PC-9 (cell line): Measurements from ENCODE around the gene MBD3. TPM values are rescaled to one million over a fixed set of nuclear protein-coding genes. Genes with fewer than 3 reads are reported as not detected.

ENCODE experiments used
- BruUV-seq: library from RNA; stranded (reverse); fragments of 400-500 nt; replicated peaks from 2 replicates; lab custom pipeline; 2021; lab: Mats Ljungman, UMichigan
- CTCF ChIA-PET: fragments of 300-600 bp; sonication (Branson Sonifier 250); formaldehyde crosslinking; loops from one replicate; lab custom pipeline; 2022; ENCODE audit warnings: antibody characterized with exemption; lab: Charles Lee
- POLR2A ChIA-PET: fragments of 300-600 bp; sonication (Branson Sonifier 250); formaldehyde crosslinking; loops from one replicate; lab custom pipeline; 2022; ENCODE audit warnings: antibody characterized with exemption; ENCODE audit not compliant: unreplicated experiment; lab: Charles Lee
- DNase-seq, 2 experiments: peaks; one replicate each; pipeline versions ENCODE4 v3.0.0 to v3.0.0-alpha.2; 2015 to 2022; ENCODE audit warnings: mixed read lengths in 1 of 2
- H2AFZ ChIP-seq: fragments of 200-600 bp; sonication (generic); 2 replicates; pipeline ENCODE4 v1.8.1; 2017; ENCODE audit warnings: antibody characterized with exemption
- H3F3A ChIP-seq: fragments of 200-600 bp; sonication (generic); 2 replicates; pipeline ENCODE4 v1.8.1; 2017; ENCODE audit warnings: antibody characterized with exemption, mild to moderate bottlenecking, low read depth; ENCODE audit not compliant: insufficient read depth
- H3K27ac ChIP-seq: fragments of 200-600 bp; sonication (generic); 2 replicates; pipeline ENCODE4 v1.6.1; 2016; ENCODE audit warnings: mixed run types
- H3K27me3 ChIP-seq: fragments of 200-600 bp; sonication (generic); 2 replicates; pipeline ENCODE4 v1.6.1; 2016; ENCODE audit warnings: low read depth, mixed run types; ENCODE audit not compliant: insufficient read depth
- H3K36me3 ChIP-seq: fragments of 200-600 bp; sonication (generic); 2 replicates; pipeline ENCODE4 v1.6.1; 2016; ENCODE audit warnings: low read depth, mixed run types
- H3K4me1 ChIP-seq: fragments of 200-600 bp; sonication (generic); replicated peaks from 2 replicates; pipeline ENCODE4 v1.6.1; 2016; ENCODE audit warnings: mixed run types; ENCODE audit not compliant: insufficient read depth
- H3K4me2 ChIP-seq: fragments of 200-600 bp; sonication (generic); 2 replicates; pipeline ENCODE4 v1.6.1; 2017; ENCODE audit warnings: mixed run types
- H3K4me3 ChIP-seq: fragments of 200-600 bp; sonication (generic); 2 replicates; pipeline ENCODE4 v1.6.1; 2016; ENCODE audit warnings: mixed run types
- H3K79me2 ChIP-seq: fragments of 200-600 bp; sonication (generic); 2 replicates; pipeline ENCODE4 v1.6.1; 2017; ENCODE audit warnings: low read depth, mixed run types
- H3K9me2 ChIP-seq: fragments of 200-600 bp; sonication (generic); 2 replicates; pipeline ENCODE4 v1.8.1; 2017; ENCODE audit warnings: mild to moderate bottlenecking; ENCODE audit not compliant: insufficient read depth
- H3K9me3 ChIP-seq: fragments of 200-600 bp; sonication (generic); 2 replicates; pipeline ENCODE4 v1.8.1; 2016; ENCODE audit warnings: low read depth; ENCODE audit not compliant: insufficient read depth
- H4K20me1 ChIP-seq: fragments of 200-600 bp; sonication (generic); 2 replicates; pipeline ENCODE4 v1.8.1; 2017; ENCODE audit not compliant: insufficient read depth
- EZH2 ChIP-seq: fragments of 200-600 bp; sonication (generic); IDR thresholded peaks from 2 replicates; pipeline ENCODE4 v1.8.0; 2017; ENCODE audit warnings: antibody characterized with exemption, low read depth
- intact Hi-C: fragments of 100-400 bp; cut with micrococcal nuclease; formaldehyde crosslinking; loops from one replicate; pipeline ENCODE4 v1.10.0; 2022; ENCODE audit not compliant: unreplicated experiment
- total RNA-seq: library from RNA; stranded (reverse); gene quantifications from 2 replicates; pipeline ENCODE4 v1.2.3, GENCODE V29; 2021
- TF ChIP-seq, protein P1 (sequence below): fragments of 200-600 bp; sonication (generic); conservative IDR thresholded peaks from 2 replicates; pipeline ENCODE4 v1.6.1; 2017; ENCODE audit warnings: mixed run types, antibody characterized with exemption, mild to moderate bottlenecking, moderate library complexity

Gene MBD3
- total RNA-seq, 1 experiment from 2014 or later, result 129 TPM

DNA sequence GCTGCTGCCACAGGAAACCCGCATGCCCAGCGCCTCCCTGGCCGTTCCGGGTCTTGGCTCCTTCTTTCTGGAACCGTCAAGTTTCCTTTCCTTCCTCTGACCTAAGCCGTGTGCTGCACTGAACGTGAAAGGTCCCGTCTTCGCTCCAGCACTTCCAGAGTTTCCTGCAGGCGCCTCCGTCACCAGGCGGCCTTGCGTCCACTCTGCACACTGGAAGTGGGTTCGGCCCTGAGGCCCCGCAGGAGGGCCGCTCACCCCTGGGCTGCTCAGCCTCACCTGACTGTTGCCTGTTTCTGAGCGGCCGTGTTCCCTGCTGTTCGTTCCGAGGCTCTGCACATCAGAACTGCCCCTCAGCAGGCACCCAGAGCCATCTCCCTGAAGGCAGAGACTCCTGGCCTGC, 12.3 kb downstream of the MBD3 start:
- Histone ChIP-seq H3K36me3 (no peaks in the 10 kb centered on the region), H3F3A (no peaks in the 10 kb centered on the region), H3K9me3 (no peaks in the 10 kb centered on the region), H3K4me2 (no peak overlapping the region), H3K4me3 (no peak overlapping the region), H2AFZ (no peak overlapping the region), H3K27ac (no peak overlapping the region), H3K79me2 (peaks cover 1% of the 10 kb centered on the region), H3K4me1 (peaks cover 12% of the 10 kb centered on the region), H3K27me3 (no peaks in the 10 kb centered on the region), H4K20me1 (no peaks in the 10 kb centered on the region), H3K9me2 (no peaks in the 10 kb centered on the region)
- ChIA-PET POLR2A (no interaction called here), CTCF (no interaction called here)
- TF ChIP-seq, protein P1, sequence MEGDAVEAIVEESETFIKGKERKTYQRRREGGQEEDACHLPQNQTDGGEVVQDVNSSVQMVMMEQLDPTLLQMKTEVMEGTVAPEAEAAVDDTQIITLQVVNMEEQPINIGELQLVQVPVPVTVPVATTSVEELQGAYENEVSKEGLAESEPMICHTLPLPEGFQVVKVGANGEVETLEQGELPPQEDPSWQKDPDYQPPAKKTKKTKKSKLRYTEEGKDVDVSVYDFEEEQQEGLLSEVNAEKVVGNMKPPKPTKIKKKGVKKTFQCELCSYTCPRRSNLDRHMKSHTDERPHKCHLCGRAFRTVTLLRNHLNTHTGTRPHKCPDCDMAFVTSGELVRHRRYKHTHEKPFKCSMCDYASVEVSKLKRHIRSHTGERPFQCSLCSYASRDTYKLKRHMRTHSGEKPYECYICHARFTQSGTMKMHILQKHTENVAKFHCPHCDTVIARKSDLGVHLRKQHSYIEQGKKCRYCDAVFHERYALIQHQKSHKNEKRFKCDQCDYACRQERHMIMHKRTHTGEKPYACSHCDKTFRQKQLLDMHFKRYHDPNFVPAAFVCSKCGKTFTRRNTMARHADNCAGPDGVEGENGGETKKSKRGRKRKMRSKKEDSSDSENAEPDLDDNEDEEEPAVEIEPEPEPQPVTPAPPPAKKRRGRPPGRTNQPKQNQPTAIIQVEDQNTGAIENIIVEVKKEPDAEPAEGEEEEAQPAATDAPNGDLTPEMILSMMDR, result no peak
- no peak for TF ChIP-seq EZH2
- intact Hi-C loops, result no loop called here
- no peak for DNase-seq
- BruUV-seq, result no TSS peak

DNA sequence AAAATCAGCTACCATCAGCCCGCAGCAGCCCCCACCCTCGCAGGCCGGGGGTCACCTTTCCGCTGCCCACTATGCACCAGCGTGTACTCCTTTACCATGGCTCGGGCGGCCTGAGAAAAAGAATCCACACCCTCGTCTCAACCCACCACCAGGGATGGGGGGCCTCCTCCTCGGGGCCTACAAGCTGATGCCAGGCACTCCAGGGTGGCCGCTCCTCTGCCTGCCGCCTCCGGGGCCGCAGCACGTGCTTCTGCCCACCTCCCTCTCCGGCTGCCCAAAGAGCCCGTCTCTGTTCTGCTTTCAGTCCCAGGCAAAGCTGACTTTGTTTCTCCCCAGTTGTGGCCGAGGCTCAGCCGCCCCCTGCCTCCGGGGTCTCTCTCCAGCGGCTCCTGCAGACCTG, 13.4 kb downstream of the MBD3 start:
- Histone ChIP-seq H3K9me3 (no peaks in the 10 kb centered on the region), H3K9me2 (no peaks in the 10 kb centered on the region), H3K4me1 (peaks cover 12% of the 10 kb centered on the region), H2AFZ (no peak overlapping the region), H3K4me2 (no peak overlapping the region), H3K27ac (no peak overlapping the region), H3K27me3 (no peaks in the 10 kb centered on the region), H3F3A (no peaks in the 10 kb centered on the region), H3K36me3 (no peaks in the 10 kb centered on the region), H4K20me1 (no peaks in the 10 kb centered on the region), H3K4me3 (no peak overlapping the region), H3K79me2 (no peaks in the 10 kb centered on the region)
- CTCF ChIA-PET, result no interaction called here
- BruUV-seq, result no TSS peak
- no peak for DNase-seq
- POLR2A ChIA-PET, result no interaction called here
- TF ChIP-seq, protein P1, result no peak
- TF ChIP-seq EZH2, result no peak
- intact Hi-C loops, result no loop called here

DNA sequence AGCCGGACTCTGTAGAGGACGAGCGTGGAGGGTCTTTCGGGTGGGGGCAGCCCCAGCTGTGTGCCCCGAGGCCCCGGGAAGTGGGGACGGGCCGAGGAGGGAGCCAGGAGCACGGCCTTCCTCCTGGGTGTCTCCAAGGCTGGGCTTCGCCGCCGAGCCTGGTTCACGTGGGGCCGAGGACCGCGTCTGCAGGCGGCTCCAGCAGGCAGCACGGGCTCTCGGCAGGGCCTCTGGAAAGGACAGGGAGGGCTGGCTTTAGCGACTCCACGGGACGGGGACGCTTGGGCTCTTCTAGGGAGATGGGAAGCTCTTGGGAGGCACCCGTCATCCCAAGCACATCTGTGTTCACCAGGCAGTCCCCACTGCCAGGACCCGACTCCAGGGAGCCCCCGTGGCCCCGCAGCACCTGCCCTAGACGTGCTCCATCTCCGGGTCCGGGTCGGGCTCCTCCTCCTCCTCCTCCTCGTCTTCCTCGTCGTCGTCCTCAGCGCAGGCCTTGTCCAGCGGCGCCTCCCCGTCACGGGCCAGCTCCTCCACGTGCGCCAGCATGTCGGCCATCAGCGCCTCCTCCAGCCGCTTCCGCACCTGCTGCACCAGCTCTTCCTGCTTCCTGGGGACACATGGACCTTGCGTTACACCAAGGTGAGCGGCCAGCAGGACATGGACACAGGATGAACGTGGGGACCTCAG, 14.6 kb downstream of the MBD3 start:
- Histone ChIP-seq H3F3A (no peaks in the 10 kb centered on the region), H3K4me1 (peaks cover 12% of the 10 kb centered on the region), H3K4me3 (no peak overlapping the region), H3K4me2 (no peak overlapping the region), H2AFZ (no peak overlapping the region), H3K27ac (no peak overlapping the region), H3K79me2 (no peaks in the 10 kb centered on the region), H3K9me3 (no peaks in the 10 kb centered on the region), H3K27me3 (no peaks in the 10 kb centered on the region), H3K9me2 (no peaks in the 10 kb centered on the region), H3K36me3 (no peaks in the 10 kb centered on the region), H4K20me1 (no peaks in the 10 kb centered on the region)
- TF ChIP-seq, protein P1, result no peak
- no peak for TF ChIP-seq EZH2
- no peak for DNase-seq
- POLR2A ChIA-PET, result no interaction called here
- BruUV-seq, result no TSS peak
- CTCF ChIA-PET, result no interaction called here
- intact Hi-C loops, result no loop called here
